SKM-1 treated with dmso at 0.1 percent for 144 hours (cell line): ENCODE data around the gene IFT74.
A peak's percentile ranks its signal among the peaks of the same experiment; 100 is the strongest.

Experiments used
- DNase-seq: peaks from one replicate; lab custom pipeline; 2025; ENCODE audit not compliant: unreplicated experiment; lab: John Stamatoyannopoulos, UW

The IFT74 gene

GRCh38 chr9:26973989-26974388 is 17.8 kb downstream of the IFT74 start:
- DNase-seq, result no peak

- no peak for DNase-seq
Observed at GRCh38 chr9:26974927-26975326, 18.7 kb downstream of the IFT74 start.

GRCh38 chr9:26975728-26976707 is 19.8 kb downstream of the IFT74 start:
- DNase-seq, result peak; percentile 7

- no peak for DNase-seq
Observed at GRCh38 chr9:26983340-26983739, 27.1 kb downstream of the IFT74 start.

GRCh38 chr9:26995810-26996209 is 39.6 kb downstream of the IFT74 start:
- no peak for DNase-seq

GRCh38 chr9:27003426-27004077 is 47.3 kb downstream of the IFT74 start:
- no peak for DNase-seq

GRCh38 chr9:27005491-27005890 is 49.3 kb downstream of the IFT74 start, which contains the start of gene LRRC19:
Gene LRRC19, minus strand, starts transcription at chr9:27005672. Its CDS starts 5,978 bp downstream, at chr9:26999694.
- no peak for DNase-seq

- no peak for DNase-seq
Observed at GRCh38 chr9:27019589-27019988, 63.4 kb downstream of the IFT74 start.

GRCh38 chr9:27022920-27023319 is 66.7 kb downstream of the IFT74 start:
- no peak for DNase-seq

GRCh38 chr9:27029186-27029585 is 73.0 kb downstream of the IFT74 start:
- no peak for DNase-seq

- DNase-seq, result peak; percentile 13
Observed at GRCh38 chr9:27033815-27034403, 77.7 kb downstream of the IFT74 start.

GRCh38 chr9:27037499-27037898 is 81.3 kb downstream of the IFT74 start:
- no peak for DNase-seq

GRCh38 chr9:27041746-27042145 is 85.5 kb downstream of the IFT74 start:
- no peak for DNase-seq

- DNase-seq, result no peak
Observed at GRCh38 chr9:27042476-27042875, 86.3 kb downstream of the IFT74 start.

GRCh38 chr9:27043176-27043575 is 87.0 kb downstream of the IFT74 start:
- DNase-seq, result no peak

GRCh38 chr9:27047136-27047535 is 90.9 kb downstream of the IFT74 start:
- no peak for DNase-seq

GRCh38 chr9:27053369-27054022 is 97.3 kb downstream of the IFT74 start:
- DNase-seq, result no peak

GRCh38 chr9:27054125-27054524 is 97.9 kb downstream of the IFT74 start:
- no peak for DNase-seq

GRCh38 chr9:27054841-27055240 is 98.6 kb downstream of the IFT74 start:
- DNase-seq, result no peak

GRCh38 chr9:27059412-27059811 is 103.2 kb downstream of the IFT74 start:
- no peak for DNase-seq

GRCh38 chr9:27059907-27060306 is 103.7 kb downstream of the IFT74 start:
- no peak for DNase-seq
